Neural cell (in vitro differentiated cells): ENCODE measurements around the gene PSD2. TPM values are rescaled to one million over a fixed set of nuclear protein-coding genes. Genes with fewer than 3 reads are reported as not detected.

Experiments used
- H2AFZ ChIP-seq: fragments of 200-600, 300-800 bp; sonication (generic), shearing (Covaris generic); 2 replicates; pipeline ENCODE4 v1.6.0; 2014; ENCODE audit warnings: low read depth, mild to moderate bottlenecking, antibody characterized with exemption, low read length, moderate library complexity
- H3F3A ChIP-seq: fragments of 200-600 bp; shearing (Covaris generic); 2 replicates; pipeline ENCODE4 v1.6.1; 2016; ENCODE audit warnings: mild to moderate bottlenecking, moderate library complexity, mixed read lengths, antibody characterized with exemption, low read length; ENCODE audit not compliant: insufficient read depth, poor library complexity, severe bottlenecking
- H3K27ac ChIP-seq: fragments of 200-600, 300-800 bp; sonication (generic), shearing (Covaris generic); 2 replicates; pipeline ENCODE4 v1.5.1; 2014; ENCODE audit warnings: mild to moderate bottlenecking, low read length, moderate library complexity
- H3K27me3 ChIP-seq: fragments of 300-800, 200-600 bp; sonication (generic), shearing (Covaris generic); 2 replicates; pipeline ENCODE4 v1.6.0; 2014; ENCODE audit warnings: mild to moderate bottlenecking, low read depth, low read length, moderate library complexity; ENCODE audit not compliant: insufficient read depth
- H3K36me3 ChIP-seq: fragments of 300-800, 200-600 bp; sonication (generic), shearing (Covaris generic); 2 replicates; pipeline ENCODE4 v1.5.1; 2014; ENCODE audit warnings: mild to moderate bottlenecking, antibody characterized with exemption, low read length, moderate library complexity; ENCODE audit not compliant: insufficient read depth
- H3K4me2 ChIP-seq: fragments of 300-800, 200-600 bp; sonication (generic), shearing (Covaris generic); 2 replicates; pipeline ENCODE4 v1.6.0; 2014; ENCODE audit warnings: mild to moderate bottlenecking, low read length
- H3K4me3 ChIP-seq: fragments of 300-800, 200-600 bp; sonication (generic), shearing (Covaris generic); 2 replicates; pipeline ENCODE4 v1.5.1; 2014; ENCODE audit warnings: mild to moderate bottlenecking, low read length, moderate library complexity
- H3K79me2 ChIP-seq: fragments of 200-600 bp; shearing (Covaris generic); replicated peaks from 2 replicates; pipeline ENCODE4 v1.6.0; 2014; ENCODE audit warnings: mild to moderate bottlenecking, low read length, moderate library complexity; ENCODE audit not compliant: insufficient read depth
- H3K9ac ChIP-seq: fragments of 300-800, 200-600 bp; sonication (generic), shearing (Covaris generic); 2 replicates; pipeline ENCODE4 v1.6.1; 2016; ENCODE audit warnings: mild to moderate bottlenecking, low read length, mixed read lengths
- H3K9me2 ChIP-seq: fragments of 200-600 bp; shearing (Covaris generic); 2 replicates; pipeline ENCODE4 v1.6.1; 2016; ENCODE audit warnings: mild to moderate bottlenecking, low read length, mixed read lengths; ENCODE audit not compliant: insufficient read depth
- H3K9me3 ChIP-seq: fragments of 200-600, 300-800 bp; sonication (generic), shearing (Covaris generic); 2 replicates; pipeline ENCODE4 v1.6.1; 2016; ENCODE audit warnings: mild to moderate bottlenecking, mixed run types, low read length, moderate library complexity, mixed read lengths
- H4K20me1 ChIP-seq: fragments of 200-600 bp; shearing (Covaris generic); 2 replicates; pipeline ENCODE4 v1.6.1; 2016; ENCODE audit warnings: mild to moderate bottlenecking, mixed run types; ENCODE audit not compliant: insufficient read depth
- CTCF ChIP-seq: fragments of 450-650 bp; IDR thresholded peaks from 2 replicates; pipeline ENCODE4 v1.5.1; 2014; ENCODE audit warnings: antibody characterized with exemption, mild to moderate bottlenecking, moderate library complexity; ENCODE audit not compliant: poor library complexity, severe bottlenecking
- EP300 ChIP-seq: fragments of 450-650 bp; conservative IDR thresholded peaks from 2 replicates; pipeline ENCODE4 v1.6.1; 2014; ENCODE audit warnings: antibody characterized with exemption, mild to moderate bottlenecking, moderate library complexity; ENCODE audit not compliant: poor library complexity, severe bottlenecking
- EZH2 ChIP-seq: fragments of 200-600, 300-800 bp; shearing (Covaris generic), sonication (generic); IDR thresholded peaks from 2 replicates; pipeline ENCODE4 v1.6.1; 2014; ENCODE audit warnings: antibody characterized with exemption, low read length, borderline replicate concordance, mild to moderate bottlenecking; ENCODE audit not compliant: insufficient read depth, poor library complexity, severe bottlenecking
- MXI1 ChIP-seq: fragments of 450-650 bp; conservative IDR thresholded peaks from 2 replicates; pipeline ENCODE4 v1.6.1; 2014; ENCODE audit warnings: antibody characterized with exemption, mild to moderate bottlenecking; ENCODE audit not compliant: poor library complexity, severe bottlenecking
- POLR2AphosphoS5 ChIP-seq: IDR thresholded peaks from 2 replicates; pipeline ENCODE4 v1.6.1; 2012
- REST ChIP-seq: IDR thresholded peaks from 2 replicates; pipeline ENCODE4 v1.6.1; 2012; ENCODE audit warnings: borderline replicate concordance
- SMC3 ChIP-seq: fragments of 450-650 bp; conservative IDR thresholded peaks from 2 replicates; pipeline ENCODE4 v1.6.1; 2014; ENCODE audit warnings: antibody characterized with exemption, mild to moderate bottlenecking, moderate library complexity; ENCODE audit not compliant: poor library complexity
- TAF1 ChIP-seq: IDR thresholded peaks from 2 replicates; pipeline ENCODE4 v1.6.1; 2012; ENCODE audit warnings: low read depth
- polyA plus RNA-seq: library from polyadenylated mRNA; depleted of rRNA; stranded (reverse); fragments of >200 nt; gene quantifications from 2 replicates; pipeline ENCODE4 v1.2.3, GENCODE V29; 2014

Gene PSD2
- polyA plus RNA-seq, 1 donor from 2014 or later: 33.4 TPM

GRCh38 chr5:139870677-139871076, 75.1 kb downstream of the PSD2 start (continued):
- no peak for TF ChIP-seq REST

GRCh38 chr5:139871614-139872013, 76.0 kb downstream of the PSD2 start:
- H3K9me3 ChIP-seq: no peaks in the 10 kb centered on the region
- H3K4me2 ChIP-seq: no peak overlapping the region
- no peak overlapping the region for H3K9ac ChIP-seq
- no peak overlapping the region for H2AFZ ChIP-seq
- no peaks in the 10 kb centered on the region for H4K20me1 ChIP-seq
- H3K36me3 ChIP-seq: no peaks in the 10 kb centered on the region
- H3K9me2 ChIP-seq: no peaks in the 10 kb centered on the region
- TF ChIP-seq SMC3 (no peak), CTCF (no peak), POLR2AphosphoS5 (no peak), REST (no peak), EP300 (no peak), MXI1 (no peak), EZH2 (no peak), TAF1 (no peak)
- H3F3A ChIP-seq: no peaks in the 10 kb centered on the region
- H3K79me2 ChIP-seq: no peaks in the 10 kb centered on the region
- H3K27ac ChIP-seq: no peak overlapping the region
- H3K27me3 ChIP-seq: no peaks in the 10 kb centered on the region
- H3K4me3 ChIP-seq: no peak overlapping the region
